GM21619 (cell line): ENCODE data around the gene HLA-DPA1.
"Not testable (repeated sequence)": the region's sequence is repeated elsewhere in the genome, so short reads cannot be mapped to it uniquely, and the experiment has no call there.

Experiments used
- ATAC-seq: cut with Tn5 transposase; IDR thresholded peaks from one replicate; pipeline ENCODE4 v1.9.1; 2021; ENCODE audit not compliant: unreplicated experiment

Gene HLA-DPA1

DNA sequence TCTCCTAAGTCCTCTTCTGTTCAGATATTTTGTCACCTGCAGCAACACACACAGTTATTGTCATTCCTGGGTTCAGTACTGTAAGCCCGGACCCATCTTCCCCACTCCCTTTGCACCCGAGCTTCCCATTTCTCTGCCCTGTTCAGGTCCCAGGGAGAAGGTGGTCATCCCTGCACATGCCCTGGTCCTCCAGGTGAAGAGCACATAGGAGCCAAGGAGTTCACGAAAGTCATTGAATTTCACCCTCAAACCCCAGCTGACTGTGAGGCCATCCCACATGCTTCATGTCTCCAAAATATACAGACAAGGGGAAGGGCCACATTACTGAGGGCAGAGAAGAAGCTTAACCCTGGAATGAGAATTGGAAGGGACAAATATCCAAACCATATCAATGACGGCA lies 8.1 kb downstream of the HLA-DPA1 start:
- ATAC-seq: no peak

DNA sequence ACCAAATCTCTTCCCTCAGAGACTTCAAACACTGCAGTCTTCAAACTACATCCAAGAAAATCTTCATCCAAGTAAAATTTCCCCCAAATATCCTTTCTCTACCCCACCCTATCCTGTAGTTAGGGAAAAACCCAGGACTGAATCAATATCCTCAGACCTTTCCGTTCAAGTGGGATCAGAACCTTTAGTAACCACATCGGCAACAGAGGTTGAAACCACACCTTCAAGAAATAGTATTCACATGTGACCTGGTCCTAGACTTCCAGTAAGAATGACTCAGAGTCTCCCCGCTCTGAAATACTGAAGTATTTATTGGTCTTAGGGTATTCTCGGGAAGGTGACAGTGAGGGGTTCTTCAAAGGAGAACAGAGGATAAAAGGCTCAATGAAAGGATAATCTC lies 8.7 kb downstream of the HLA-DPA1 start:
- ATAC-seq: no peak

DNA sequence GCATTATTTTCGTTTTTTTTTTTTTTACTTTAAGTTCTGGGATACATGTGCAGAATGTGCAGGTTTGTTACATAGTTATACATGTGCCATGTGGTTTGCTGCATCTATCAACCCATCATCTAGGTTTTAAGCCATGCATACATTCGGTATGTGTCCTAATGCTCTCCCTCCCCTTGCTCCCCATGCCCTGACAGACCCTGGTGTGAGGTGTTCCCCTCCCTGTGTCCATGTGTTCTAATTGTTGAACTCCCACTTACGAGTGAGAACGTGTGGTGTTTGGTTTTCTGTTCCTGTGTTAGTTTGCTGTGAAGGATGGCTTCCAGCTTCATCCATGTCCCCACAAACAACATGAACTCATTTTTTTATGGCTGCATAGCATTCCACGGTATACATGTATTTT lies 10.0 kb downstream of the HLA-DPA1 start:
- ATAC-seq: not testable (repeated sequence)

- peak; percentile 71 for ATAC-seq
Measured at GRCh38 chr6:33061987-33062386, 11.5 kb downstream of the HLA-DPA1 start.

DNA sequence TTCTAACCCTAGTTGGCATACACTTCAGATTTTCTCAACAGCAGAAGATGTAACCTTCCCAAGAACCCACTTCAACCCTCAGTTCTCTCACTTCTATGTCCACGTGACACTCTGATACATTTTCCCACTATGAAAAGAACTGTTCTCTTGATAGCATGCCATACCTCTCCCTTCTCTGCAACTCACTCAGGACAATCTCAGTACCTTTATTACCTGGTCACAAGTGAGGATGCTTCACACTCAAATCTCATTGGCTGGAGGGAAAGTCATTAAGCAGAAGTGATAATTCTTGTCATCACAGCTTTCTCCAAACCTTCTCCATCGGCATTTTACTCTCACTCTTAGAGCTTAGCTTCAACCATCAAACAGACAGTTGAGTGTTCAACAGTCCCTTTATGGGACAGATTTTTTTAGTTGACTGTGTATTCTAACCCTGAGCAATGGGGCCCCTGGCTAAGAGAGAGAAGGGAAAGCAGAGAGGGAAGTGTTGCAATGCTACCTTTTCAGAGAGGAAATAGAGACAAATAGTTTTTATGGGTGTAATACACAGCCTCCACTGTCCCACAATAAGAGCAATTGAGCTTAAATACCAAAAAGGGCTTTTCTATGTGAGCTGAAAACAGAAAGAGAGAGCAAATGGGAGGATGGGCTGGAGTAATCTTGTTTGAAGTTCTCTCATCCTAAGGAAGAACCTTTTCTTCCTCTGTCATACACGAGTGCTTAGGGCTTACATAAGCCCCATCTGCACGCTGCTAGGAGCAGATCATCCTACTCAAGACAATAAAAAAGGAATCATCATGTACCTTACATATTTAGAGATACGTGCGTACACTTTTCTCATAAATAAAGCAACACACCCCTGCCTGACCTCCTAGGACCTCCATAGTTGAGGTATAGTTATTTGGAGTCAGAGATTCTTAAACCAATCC lies 16.0 kb downstream of the HLA-DPA1 start:
- ATAC-seq: no peak

GRCh38 chr6:33053230-33053629 lies 20.2 kb downstream of the HLA-DPA1 start:
- no peak for ATAC-seq

- ATAC-seq: no peak
Measured at GRCh38 chr6:33052627-33053026, 20.8 kb downstream of the HLA-DPA1 start.

GRCh38 chr6:33050014-33050810 lies 23.2 kb downstream of the HLA-DPA1 start:
- no peak for ATAC-seq

- ATAC-seq: no peak
Measured at GRCh38 chr6:33049323-33050013, 24.0 kb downstream of the HLA-DPA1 start.

GRCh38 chr6:33040157-33040556 lies 33.3 kb downstream of the HLA-DPA1 start:
- ATAC-seq: no peak

- no peak for ATAC-seq
Measured at GRCh38 chr6:33036535-33036934, 36.9 kb downstream of the HLA-DPA1 start.

- ATAC-seq: no peak
Measured at GRCh38 chr6:33034554-33034953, 38.9 kb downstream of the HLA-DPA1 start.

- ATAC-seq: no peak
Measured at GRCh38 chr6:33030245-33030644, 43.2 kb downstream of the HLA-DPA1 start.

DNA sequence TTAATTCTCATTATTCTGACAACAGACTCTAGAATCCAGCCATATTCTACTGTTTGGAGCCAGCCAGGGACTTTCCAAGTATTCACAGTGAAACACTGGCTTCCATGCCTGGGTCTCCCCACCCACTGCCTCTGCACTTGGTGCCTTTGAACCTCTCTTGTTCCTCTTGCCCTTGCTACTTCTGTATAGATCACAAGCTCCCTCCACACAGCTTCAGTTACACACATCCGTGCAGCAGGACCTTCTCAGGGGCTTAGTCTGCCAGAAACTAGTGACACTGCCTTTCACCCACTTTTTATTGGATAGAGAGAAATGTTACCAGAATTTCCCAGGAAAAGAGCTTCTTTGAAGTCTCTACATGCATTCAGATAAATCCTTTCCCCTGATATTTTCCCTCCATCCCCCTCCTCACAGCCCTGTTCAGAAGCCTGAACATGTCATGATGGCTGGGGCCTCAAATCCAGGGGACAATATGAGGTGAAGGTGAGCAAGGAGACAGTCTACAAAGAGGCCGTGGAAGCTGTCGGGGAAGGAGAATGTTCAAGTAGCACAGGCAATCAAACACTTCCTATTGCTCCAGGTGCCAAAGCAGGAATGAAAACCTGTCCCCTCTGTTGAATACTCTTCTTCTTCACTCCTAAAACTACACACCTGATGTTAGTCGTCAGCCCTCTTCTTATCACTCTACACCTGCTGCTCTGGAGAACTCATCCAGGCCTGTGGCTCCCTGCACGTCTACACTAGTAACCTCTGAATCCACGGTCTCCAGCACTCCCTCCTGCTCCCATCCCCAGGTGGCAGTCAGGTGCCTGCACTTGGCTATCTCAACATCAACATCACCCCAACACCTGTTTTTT lies 43.9 kb downstream of the HLA-DPA1 start:
- ATAC-seq: peak; percentile 52

DNA sequence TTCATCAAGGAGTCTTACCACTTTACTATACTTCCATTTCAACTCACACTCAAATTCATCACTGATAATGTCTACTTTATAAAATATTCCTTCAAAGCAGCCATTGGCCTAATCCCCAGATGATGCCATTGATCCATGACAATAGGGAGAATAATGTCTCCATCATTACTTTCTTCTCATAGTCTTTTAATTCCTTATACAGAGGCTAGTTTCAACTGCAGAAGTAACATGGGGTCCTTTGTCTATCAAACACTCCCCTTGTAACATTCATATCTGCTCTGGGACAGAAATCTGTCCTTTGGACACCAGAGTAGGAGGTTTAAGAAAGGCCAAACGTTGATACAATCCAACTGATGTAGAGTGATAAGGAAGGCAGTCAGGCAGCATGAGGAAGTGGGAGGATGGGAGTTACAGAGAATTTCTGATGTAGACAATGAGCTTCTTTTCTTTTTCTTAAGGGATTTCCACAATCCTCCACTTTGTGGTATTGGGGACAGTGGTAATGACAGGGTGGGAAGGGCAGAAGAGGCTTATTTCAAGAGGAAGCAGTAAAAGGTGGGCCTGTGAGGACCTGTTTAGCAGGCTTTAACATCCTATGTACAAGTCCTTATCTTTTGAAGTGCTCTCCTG lies 45.1 kb downstream of the HLA-DPA1 start:
- no peak for ATAC-seq

- no peak for ATAC-seq
Measured at GRCh38 chr6:33024521-33024920, 48.9 kb downstream of the HLA-DPA1 start.

GRCh38 chr6:33023536-33023935 lies 49.9 kb downstream of the HLA-DPA1 start:
- no peak for ATAC-seq

- no peak for ATAC-seq
Measured at GRCh38 chr6:33021917-33022316, 51.5 kb downstream of the HLA-DPA1 start.

DNA sequence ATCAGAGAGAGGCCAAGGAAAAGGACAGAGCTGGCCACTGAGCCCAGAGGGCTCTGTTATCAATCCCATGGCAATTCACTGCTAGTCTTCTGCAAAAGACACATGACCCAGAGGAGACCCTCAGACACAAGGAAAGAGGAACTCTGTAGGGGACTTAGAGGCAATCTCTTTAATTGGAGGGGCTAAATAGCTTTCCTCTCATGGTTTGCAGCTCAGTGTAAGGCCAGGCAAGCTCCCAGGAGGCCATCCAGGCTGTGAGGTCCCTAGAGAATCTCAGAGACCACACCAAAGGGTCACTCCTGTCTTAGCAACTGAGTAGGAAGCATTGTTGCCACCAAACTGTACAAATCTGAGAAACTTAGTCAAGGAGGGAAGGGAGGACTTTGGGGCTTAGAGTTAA lies 54.1 kb downstream of the HLA-DPA1 start:
- no peak for ATAC-seq

GRCh38 chr6:33018904-33019303 lies 54.5 kb downstream of the HLA-DPA1 start:
- ATAC-seq: peak; percentile 49
